NOMO-1 treated with dmso at 0.1 percent for 144 hours (cell line): ENCODE measurements around the gene ARMS2.

ENCODE experiments used
- DNase-seq: peaks from one replicate; lab custom pipeline; 2025; ENCODE audit not compliant: unreplicated experiment; lab: John Stamatoyannopoulos, UW

Gene ARMS2, protein sequence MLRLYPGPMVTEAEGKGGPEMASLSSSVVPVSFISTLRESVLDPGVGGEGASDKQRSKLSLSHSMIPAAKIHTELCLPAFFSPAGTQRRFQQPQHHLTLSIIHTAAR

DNA sequence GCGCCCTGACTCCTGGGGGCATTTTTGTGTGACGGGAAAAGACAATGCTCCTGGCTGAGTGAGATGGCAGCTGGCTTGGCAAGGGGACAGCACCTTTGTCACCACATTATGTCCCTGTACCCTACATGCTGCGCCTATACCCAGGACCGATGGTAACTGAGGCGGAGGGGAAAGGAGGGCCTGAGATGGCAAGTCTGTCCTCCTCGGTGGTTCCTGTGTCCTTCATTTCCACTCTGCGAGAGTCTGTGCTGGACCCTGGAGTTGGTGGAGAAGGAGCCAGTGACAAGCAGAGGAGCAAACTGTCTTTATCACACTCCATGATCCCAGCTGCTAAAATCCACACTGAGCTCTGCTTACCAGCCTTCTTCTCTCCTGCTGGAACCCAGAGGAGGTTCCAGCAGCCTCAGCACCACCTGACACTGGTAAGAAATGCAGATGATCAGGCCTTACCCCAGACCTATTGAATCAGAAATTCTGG, at the start of gene ARMS2:
TSS of gene ARMS2 (plus strand) at position 51 of the 478 bp plus-strand sequence. CDS start at position 126, 75 bp downstream.
- DNase-seq: no peak

DNA sequence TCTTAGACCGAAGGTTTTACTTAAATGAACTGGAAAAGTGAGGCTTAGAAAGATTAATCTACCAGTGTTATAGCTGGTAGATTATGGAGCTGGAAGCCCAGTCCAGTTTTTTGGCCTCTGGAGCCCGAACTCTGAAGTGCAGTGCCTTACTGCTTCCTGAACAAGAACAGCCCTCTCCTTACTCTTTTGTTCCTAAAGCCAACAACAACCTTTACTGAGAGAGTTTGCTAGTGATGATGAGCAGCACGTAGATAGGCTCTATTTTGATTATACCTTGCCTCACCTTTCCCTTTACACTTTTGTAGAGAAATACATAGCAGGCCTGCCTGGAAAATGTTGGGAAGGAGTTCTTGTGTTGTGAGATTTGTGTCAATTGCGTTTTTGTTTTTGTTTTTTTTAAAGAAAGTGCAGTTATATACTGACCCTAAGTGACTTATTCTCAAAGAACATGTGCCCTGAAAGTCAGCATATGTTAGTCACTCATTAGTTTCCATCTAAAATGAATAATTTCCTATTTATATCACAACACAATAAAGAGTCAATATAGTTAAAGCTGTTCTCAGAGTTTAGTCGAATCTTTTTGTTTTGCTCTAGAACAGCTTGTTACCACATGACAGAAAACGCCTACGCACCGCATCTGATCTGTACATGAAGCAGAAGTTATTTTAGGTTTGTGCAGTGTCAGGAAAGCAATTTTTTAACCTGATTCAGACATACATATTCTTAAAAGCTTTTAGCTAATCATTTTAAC, 46.9 kb upstream of the ARMS2 start:
- DNase-seq: no peak

DNA sequence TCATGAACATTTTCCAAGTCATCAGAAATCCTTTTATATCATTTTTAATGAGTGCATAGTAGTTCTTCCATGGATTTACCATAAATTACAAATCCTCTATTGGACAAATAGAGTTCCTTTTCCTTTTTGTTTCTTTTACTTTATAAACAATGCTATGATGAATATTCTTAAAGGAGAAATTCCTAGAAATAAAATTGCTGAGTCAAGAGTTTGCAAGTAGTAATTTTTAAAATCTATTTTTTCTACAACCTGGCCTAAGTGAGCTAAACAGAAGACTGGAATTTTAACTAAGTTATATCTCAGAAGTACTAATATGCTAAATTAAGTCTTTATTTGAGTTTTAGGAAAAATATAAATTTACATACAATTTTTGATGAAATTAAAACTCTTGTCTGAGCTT, 41.1 kb upstream of the ARMS2 start:
- no peak for DNase-seq

DNA sequence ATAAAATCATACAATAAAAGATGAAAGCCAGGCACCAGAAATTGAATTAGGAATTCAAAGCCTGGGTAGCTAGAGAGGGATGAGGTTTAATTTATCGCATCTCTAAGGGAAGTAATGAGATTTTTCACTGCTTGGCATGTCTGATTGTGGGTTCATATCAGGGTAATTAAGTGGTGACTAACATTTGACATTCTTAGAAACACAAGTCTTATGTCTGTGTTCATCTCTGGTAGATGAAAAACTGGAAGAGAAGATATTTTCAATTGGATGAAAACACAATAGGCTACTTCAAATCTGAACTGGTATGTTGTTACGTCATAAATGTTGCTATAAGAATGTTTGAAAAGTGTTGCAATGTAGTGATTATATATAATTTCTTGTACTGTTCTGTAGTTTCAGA, 36.8 kb upstream of the ARMS2 start:
- DNase-seq: no peak

DNA sequence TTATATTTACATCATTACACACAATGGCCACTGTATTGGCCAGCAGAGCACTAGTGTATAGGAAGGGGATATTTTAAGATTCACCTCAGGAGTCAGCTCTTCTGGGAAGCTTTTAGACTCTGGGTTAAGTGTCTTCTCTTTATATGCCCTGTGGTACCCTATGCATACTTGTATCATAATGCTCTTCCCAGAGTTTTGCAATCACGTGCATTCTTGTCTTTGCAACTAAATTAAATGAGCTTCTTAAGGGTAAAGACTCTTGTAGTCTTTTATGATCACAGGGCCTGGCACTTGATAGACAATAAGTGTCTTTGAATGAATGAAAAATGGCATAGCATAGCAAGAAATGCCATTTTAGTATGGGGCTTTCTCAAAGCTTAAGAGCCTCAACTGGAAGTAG, 35.4 kb upstream of the ARMS2 start:
- DNase-seq: no peak

DNA sequence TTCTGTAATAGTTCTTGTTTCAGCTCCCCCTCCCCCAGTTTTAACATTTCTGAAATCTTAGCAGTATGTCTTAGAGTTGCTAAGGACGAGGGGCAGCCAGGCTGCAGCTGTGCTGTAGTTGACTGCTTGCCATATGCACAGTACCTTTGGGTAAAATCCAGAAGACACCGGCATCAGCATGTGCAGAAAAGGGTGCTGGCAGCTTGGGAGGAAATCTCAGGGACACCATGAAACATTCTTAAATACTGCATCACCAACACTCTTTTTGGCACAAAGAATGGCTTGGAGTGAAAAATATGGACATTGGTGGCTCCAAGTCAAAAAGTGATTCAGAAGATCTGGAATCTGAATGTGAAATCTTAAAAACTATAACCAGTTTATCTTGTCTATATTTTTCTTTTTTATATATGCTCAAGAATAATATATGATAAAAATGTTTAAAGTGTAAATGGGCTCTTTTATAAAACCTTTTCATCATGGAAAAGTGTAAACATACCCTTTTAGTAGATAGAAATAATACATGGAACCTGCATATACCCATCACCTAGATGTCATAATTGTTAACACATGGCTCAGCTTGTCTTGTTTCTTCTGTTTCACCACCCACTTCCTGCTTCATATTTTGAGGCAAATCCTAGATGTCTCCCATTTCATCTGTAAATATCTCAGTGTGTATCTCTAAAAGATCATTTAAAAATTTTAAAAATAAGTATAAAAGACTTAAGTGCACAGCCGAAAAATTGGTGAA, 34.4 kb upstream of the ARMS2 start:
- no peak for DNase-seq

DNA sequence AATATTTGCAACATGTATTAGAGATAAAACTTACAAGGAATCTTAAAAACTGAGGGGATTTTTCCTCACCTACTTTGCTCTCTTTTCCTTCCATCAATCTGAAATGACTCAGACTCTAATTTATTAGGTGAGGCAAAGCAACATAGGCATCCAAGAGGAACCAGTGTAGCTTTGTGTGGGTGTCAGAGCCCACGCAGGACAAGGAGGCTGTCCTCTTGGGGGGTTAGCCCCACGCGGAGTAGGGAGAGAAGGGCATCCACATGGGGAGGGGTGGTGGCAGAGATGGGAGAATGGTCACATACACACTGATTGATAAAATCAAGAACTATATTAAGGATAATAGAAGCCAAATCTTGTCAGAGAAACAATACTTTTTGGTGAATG, 33.8 kb upstream of the ARMS2 start:
- no peak for DNase-seq

DNA sequence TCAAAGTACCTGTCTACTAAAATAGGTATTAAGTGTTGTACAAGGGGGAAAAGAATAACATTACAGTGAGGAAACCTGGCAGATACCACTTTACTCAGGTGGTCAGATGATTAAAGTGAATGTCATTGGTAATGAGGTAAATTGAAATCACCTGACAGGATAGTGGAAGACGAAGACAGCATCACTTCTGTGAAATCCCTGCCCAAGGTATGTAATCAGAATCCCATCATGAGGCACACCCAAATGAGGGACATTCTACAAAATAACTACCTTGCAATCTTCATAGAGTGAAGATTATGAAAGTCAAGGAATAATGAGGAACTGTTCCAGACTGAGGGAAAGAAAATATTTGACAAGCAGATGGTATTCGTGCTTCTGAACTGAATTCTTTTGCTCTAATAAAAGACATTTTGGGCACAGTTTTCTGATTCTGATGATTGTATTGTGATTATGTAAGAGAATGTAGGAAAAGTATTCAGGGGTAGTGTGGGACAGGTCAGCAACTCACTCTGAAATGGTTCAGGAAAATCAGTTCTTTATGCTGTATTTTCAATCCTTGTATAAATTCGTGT, 33.3 kb upstream of the ARMS2 start:
- DNase-seq: no peak

DNA sequence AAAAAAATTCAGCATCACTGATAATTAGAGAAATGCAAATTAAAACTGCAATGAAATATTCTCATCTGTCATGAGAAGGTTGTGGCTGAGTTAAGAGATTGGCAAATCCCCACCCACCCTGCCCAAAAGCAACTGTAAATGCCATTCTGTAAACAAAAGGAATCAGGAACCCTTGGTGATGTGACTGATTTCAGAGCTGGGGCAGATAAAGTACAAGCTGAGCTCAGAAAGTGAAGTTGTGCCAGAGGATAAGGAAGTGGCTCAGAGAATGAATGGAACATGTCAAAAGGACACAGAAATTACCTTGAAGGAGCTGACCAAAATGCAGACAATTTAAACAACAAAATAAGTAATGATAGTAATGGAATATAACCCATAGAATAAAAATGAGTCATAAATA, 32.7 kb upstream of the ARMS2 start:
- DNase-seq: no peak

DNA sequence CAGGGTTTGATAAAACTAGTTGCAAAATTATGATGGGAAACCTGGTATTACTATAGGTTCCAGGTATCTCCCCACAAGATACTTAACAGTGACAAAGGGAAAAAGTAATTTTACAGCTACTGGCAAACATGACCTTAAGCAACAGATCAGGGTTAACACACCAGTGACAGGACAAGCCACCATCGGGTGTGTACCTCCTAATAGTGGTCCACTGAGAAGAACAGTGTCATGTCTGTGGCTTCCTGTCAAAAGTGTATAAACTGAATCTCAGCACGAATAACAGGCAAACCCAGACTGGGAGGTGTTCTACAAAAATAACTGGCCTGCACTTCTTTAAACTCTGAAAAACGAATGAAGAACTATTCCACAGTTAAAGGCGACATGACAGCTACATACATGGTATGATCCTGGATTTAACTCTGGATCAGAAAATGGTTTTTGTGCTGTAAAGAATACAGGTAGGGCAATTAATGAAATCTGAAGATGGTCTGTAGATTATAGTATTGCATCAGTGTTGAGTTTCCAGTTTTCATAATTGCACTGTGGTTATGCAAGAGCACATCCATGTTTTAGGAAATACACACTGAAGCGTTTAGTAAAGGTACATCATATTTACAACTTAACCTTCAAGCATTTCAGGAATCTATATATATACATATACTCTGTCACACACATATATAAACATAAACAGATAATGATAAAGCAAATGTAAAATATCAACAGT, 32.0 kb upstream of the ARMS2 start:
- DNase-seq: no peak

DNA sequence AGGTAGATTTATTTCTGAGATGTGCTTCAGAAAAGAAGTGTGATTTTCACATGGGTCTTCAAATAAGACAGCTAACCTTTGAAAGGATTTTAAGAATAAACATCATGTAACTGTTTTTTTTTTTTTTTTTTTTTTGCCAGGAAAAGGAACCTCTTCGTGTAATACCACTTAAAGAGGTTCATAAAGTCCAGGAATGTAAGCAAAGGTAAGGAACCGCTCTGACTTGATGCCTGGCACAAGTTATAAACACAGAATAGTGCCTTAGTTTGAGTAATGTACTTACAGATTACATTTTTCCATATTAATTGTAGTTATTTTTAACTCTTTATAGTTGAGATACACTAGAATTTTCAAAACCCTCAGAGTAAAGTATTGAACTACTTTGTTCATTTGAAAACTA, 30.4 kb upstream of the ARMS2 start:
- DNase-seq: no peak

DNA sequence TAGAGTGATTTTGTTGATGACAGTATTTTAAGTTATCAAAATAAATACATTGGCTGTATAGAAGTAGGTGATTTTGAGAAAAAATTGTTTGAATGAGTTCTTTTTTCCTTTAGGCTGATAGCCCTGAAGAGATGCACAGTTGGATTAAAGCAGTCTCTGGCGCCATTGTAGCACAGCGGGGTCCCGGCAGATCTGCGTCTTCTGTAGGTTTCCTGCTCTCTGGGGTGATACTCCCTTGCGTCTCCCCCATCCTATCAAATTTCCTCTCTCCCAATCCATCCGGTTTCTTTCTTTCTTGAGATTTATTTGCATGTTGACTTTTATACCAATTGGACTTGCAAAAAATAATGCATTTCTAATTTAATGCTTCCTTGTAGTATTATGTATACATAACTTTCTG, 27.6 kb upstream of the ARMS2 start:
- DNase-seq: no peak

DNA sequence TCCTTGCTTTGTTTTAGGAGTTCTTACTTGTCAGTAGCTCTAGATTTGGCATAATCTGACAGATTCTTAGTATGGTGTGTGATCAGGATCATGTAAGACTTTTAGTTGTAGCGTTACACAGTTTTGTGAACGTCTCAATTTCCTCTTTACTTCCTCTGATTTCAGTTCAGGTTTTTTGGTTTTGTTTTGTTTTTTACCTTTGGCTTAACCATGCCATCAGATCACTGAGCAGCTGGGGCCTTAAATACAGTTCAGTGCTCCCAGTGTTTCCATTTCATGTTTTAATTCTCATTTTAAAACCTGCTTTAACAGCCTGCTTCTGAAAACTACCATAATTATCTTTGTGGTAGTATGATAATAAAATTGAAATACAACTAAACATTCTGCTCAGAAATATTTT, 27.2 kb upstream of the ARMS2 start:
- no peak for DNase-seq

DNA sequence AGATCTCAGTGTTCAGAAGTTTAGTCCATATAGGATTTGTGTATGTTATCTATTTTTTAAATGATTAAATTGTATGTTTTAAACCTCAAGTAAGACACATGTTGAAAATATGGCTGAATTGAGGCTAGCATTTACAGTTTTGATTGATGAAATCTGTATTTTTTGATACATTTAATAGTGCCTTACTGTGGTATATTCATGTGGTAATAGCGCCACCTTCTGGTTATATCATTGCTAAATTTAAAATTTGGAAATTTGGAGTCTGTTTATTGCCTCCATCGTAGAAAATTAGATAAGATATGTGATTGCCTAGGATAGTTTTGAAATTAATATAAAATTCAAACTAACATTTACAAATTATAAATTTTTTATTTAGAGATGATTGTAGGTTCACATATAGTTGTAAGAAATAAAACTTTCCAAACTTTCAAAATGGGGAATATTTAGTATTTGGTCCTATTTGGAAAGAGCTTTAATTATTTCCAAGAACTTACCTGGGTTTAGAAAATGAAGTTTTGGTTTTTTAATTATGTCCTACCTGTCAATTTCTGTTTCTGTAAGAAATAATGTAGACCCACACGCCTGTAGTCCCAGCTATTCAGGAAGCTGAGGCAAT, 19.1 kb upstream of the ARMS2 start:
- no peak for DNase-seq

DNA sequence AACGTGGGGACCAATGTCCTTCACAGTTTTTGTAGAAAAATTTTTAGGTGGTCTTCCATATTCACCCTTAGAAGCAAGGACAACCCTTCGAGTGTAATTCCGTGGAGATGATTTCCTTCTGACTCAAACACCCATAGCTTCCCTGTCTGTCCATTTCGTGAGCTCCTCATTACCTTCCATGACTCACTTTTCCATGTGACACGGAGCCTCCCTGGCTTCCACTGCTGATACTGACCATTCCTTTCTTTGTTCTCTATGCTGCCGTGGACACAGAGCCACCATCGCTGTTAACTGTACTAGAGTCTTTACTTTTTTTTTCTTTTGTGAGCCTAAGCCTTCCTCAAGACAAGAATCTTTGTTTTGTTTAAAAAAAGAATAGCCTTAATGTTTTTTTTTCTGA, 12.5 kb upstream of the ARMS2 start:
- no peak for DNase-seq

DNA sequence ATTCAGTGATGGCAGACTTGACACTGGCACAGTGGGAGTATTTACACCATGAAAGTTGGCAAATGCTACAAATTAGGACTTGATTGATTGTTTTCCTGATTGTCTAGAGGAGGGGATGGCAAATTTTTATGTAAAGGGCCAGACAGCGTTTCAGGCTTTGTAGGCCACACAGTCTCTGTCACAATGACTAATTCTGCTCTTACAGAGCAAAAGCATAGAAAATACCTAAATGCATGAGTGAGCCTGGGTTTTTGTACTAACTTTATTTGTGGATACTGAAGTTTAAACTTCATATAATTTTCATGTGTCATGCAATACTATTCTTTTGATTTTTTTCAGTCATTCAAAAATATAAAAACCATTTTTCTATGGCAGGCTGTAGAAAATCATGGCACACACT, 9.0 kb upstream of the ARMS2 start:
- no peak for DNase-seq

DNA sequence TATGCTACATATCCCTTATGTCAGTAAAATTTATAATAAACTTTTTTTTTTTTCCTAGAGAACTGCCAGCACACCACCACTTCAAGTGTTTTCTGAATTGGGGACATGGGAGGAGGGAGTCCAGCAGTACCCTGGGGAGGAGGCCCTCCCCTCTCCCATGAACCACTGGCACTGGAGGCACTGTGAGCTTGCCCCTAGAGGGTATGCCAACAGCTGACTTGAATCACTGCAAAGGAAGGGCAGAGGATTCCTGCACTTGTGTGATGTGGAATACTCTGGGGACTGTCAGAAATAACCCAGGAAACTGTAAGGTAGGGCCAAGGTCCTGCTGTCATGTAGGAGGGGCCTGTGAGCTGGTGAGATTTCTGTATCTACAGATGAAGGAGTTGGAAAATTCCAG, 8.5 kb upstream of the ARMS2 start:
- DNase-seq: no peak

DNA sequence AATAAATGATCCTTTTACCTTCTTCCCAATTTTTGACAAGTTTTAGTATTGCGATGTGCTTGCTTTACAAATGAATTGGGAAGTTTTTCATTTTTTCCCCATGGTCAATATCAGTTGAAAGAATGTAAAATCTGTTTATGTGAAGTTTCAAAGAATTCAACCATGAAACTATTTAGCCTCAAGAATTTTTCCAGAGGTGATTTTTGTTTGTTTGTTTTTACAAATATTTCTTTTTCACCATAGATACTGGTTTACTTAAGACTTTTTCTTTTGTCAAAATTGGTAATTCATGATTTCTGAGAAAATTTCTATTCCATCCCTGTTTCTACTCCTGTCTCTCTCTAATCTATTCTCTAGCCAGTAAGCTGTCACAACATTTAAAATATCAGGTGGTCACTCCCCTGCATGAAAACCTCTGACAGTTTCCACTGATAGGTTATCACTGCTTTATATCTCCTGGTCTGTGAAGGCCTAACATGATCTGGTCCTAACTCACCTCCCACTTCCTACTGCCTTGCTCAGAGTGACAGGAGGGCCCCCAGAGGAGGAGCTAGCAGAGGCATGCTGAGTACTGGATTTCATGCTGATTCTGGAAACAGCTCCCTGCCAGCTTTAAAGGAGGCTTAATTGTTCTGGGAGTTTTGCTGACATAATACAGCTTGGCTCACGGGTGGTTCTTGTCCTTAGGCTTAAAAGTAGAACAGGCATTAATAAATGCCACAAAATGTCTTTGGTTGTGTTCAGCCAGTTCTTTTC, 7.6 kb upstream of the ARMS2 start:
- DNase-seq: no peak

DNA sequence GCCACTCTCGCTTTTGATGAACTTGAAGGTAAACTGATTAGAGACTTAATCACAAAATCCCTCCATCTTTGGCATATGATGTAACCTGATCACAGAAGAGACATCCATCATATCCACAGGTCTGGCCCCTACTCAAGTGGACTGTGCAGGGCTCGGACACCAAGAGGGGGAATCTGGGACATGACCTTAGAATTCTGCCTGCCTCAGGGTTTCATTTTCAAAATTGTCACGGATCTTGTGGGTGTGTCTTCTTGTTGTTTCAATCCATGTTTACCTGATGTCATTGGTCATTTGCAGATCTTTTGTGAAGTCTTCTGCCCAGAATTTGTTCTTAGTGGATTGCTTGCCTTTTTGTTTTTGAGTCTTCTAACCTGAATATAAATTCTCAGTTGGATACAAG, 5.9 kb upstream of the ARMS2 start:
- no peak for DNase-seq

DNA sequence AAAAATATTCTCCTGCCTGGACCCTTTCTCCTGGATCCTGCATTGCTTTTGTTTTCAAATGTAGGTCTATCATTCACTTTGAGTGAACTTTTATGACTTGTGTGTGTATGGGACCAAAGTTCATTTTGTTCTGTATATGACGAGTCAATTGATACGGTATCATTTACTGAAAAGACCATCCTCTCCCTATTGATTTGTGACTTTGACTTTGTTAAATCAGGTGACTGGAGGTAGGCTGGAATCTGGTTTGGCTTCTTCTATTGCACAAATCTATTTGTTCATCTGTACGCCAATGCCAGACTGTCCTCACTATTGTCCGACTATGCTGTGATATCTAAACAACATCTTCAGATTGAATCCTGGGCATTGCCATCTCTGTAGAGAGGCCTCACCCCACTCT, 5.3 kb upstream of the ARMS2 start:
- DNase-seq: no peak
